M059J (cell line): ENCODE data around the gene PRKCSH. TPM values are rescaled to one million over a fixed set of nuclear protein-coding genes. Genes with fewer than 3 reads are reported as not detected.
"Not testable (repeated sequence)": the region's sequence is repeated elsewhere in the genome, so short reads cannot be mapped to it uniquely, and the experiment has no call there.

Source experiments
- DNase-seq: peaks from one replicate; pipeline ENCODE4 v3.0.0-alpha.2; 2012; ENCODE audit warnings: low read depth
- total RNA-seq: library from RNA; depleted of rRNA; stranded (reverse); fragments of >200 nt; shearing (Covaris generic); gene quantifications from 2 replicates; pipeline ENCODE4 v1.2.3, GENCODE V29; 2014; rRNA removed

PRKCSH gene
- total RNA-seq: 65.9 and 132 TPM in 2 replicates

GRCh38 chr19:11435057-11435832 lies at the start of gene PRKCSH, which contains the start of gene ODAD3:
Gene PRKCSH (plus strand): TSS chr19:11435635. CDS start chr19:11436118, 483 bp downstream.
Gene ODAD3 (minus strand): TSS chr19:11435121. CDS start chr19:11435016, 105 bp downstream.
- peak; percentile 100 for DNase-seq

- DNase-seq: no peak
Observed at GRCh38 chr19:11387162-11388034, 48.0 kb upstream of the PRKCSH start.

- DNase-seq: no peak
Observed at GRCh38 chr19:11390359-11390758, 45.1 kb upstream of the PRKCSH start.

GRCh38 chr19:11390933-11391680 lies 44.3 kb upstream of the PRKCSH start:
- no peak for DNase-seq

GRCh38 chr19:11397089-11397610 lies 38.3 kb upstream of the PRKCSH start:
- DNase-seq: no peak

GRCh38 chr19:11399667-11400066 lies 35.8 kb upstream of the PRKCSH start:
- no peak for DNase-seq

- no peak for DNase-seq
Observed at GRCh38 chr19:11400798-11401197, 34.6 kb upstream of the PRKCSH start.

GRCh38 chr19:11401808-11402543 lies 33.5 kb upstream of the PRKCSH start:
- DNase-seq: no peak

GRCh38 chr19:11404588-11405222 lies 30.7 kb upstream of the PRKCSH start:
- DNase-seq: no peak

- DNase-seq: no peak
Observed at GRCh38 chr19:11405846-11406643, 29.4 kb upstream of the PRKCSH start.

GRCh38 chr19:11406703-11407236 lies 28.7 kb upstream of the PRKCSH start:
- not testable (repeated sequence) for DNase-seq

- DNase-seq: no peak
Observed at GRCh38 chr19:11408591-11408990, 26.8 kb upstream of the PRKCSH start.

GRCh38 chr19:11410682-11411081 lies 24.8 kb upstream of the PRKCSH start:
- peak; percentile 82 for DNase-seq

- DNase-seq: no peak
Observed at GRCh38 chr19:11414544-11414943, 20.9 kb upstream of the PRKCSH start.

- DNase-seq: no peak
Observed at GRCh38 chr19:11416346-11417052, 18.9 kb upstream of the PRKCSH start.

- DNase-seq: no peak
Observed at GRCh38 chr19:11418094-11418548, 17.3 kb upstream of the PRKCSH start.

GRCh38 chr19:11418549-11419506 lies 16.6 kb upstream of the PRKCSH start, which contains the start of gene RGL3:
Gene RGL3 (minus strand): TSS chr19:11419314. CDS start chr19:11419278, 36 bp downstream.
- DNase-seq: peak; percentile 49
